Fibroblast of lung (primary cell): ENCODE measurements around the gene ZNF579. TPM values are rescaled to one million over a fixed set of nuclear protein-coding genes. Genes with fewer than 3 reads are reported as not detected.

Source experiments
- DNase-seq, 2 donors: peaks; one replicate each; pipeline versions ENCODE4 v3.0.0 to v3.0.0-alpha.2; 2010; ENCODE audit warnings: low read depth in 2 of 2
- H2AFZ ChIP-seq: 2 replicates; pipeline ENCODE4 v1.5.1; 2012; ENCODE audit warnings: low read length, control low read depth, inconsistent platforms
- H3K27ac ChIP-seq: 2 replicates; pipeline ENCODE4 v1.5.1; 2011; ENCODE audit warnings: low read length, control low read depth; ENCODE audit not compliant: insufficient read depth
- H3K27me3 ChIP-seq: 2 replicates; pipeline ENCODE4 v1.5.1; 2011; ENCODE audit warnings: mild to moderate bottlenecking, low read length; ENCODE audit not compliant: control insufficient read depth, insufficient read depth
- H3K36me3 ChIP-seq: 2 replicates; pipeline ENCODE4 v1.5.1; 2011; ENCODE audit warnings: low read length; ENCODE audit not compliant: control insufficient read depth, insufficient read depth
- H3K4me1 ChIP-seq: 2 replicates; pipeline ENCODE4 v1.5.1; 2011; ENCODE audit warnings: low read length; ENCODE audit not compliant: control insufficient read depth, insufficient read depth; ENCODE audit errors: extremely low read depth
- H3K4me2 ChIP-seq: 2 replicates; pipeline ENCODE4 v1.5.1; 2011; ENCODE audit warnings: low read length, control low read depth; ENCODE audit not compliant: insufficient read depth; ENCODE audit errors: extremely low read depth
- H3K4me3 ChIP-seq, 4 experiments: fragments of 200-600 bp in 1 of 4; sonication (generic) in 1 of 4; replicated peaks in 1 of 4; 2 replicates each; pipeline ENCODE4 v1.5.1; 2011 to 2016; ENCODE audit warnings: low read length in 4 of 4, low read depth in 3 of 4, mild to moderate bottlenecking in 3 of 4, control low read depth in 2 of 4, inconsistent platforms in 1 of 4, mixed read lengths in 1 of 4; ENCODE audit not compliant: insufficient read depth in 1 of 4; ENCODE audit errors: control extremely low read depth in 1 of 4
- H3K79me2 ChIP-seq: 2 replicates; pipeline ENCODE4 v1.5.1; 2012; ENCODE audit warnings: mild to moderate bottlenecking, low read length, inconsistent platforms; ENCODE audit not compliant: control insufficient read depth, insufficient read depth
- H3K9ac ChIP-seq: 2 replicates; pipeline ENCODE4 v1.5.1; 2011; ENCODE audit warnings: mild to moderate bottlenecking, low read length, control low read depth; ENCODE audit not compliant: insufficient read depth
- H3K9me3 ChIP-seq: 2 replicates; pipeline ENCODE4 v1.5.1; 2012; ENCODE audit warnings: low read depth, low read length; ENCODE audit not compliant: control insufficient read depth, insufficient read depth
- H4K20me1 ChIP-seq: 2 replicates; pipeline ENCODE4 v1.5.1; 2011; ENCODE audit warnings: low read length; ENCODE audit not compliant: control insufficient read depth, insufficient read depth; ENCODE audit errors: extremely low read depth
- CTCF ChIP-seq, 2 donors: IDR thresholded peaks in 1 of 2; conservative IDR thresholded peaks in 1 of 2; 1 replicate in 1 of 2; 2 replicates in 1 of 2; pipeline ENCODE4 v1.5.1; 2011 to 2012; ENCODE audit warnings: low read length in 2 of 2, control low read depth in 1 of 2, inconsistent platforms in 1 of 2, low read depth in 1 of 2, mild to moderate bottlenecking in 1 of 2
- EZH2 ChIP-seq: IDR thresholded peaks from 2 replicates; pipeline ENCODE4 v1.5.1; 2012; ENCODE audit warnings: low read length, control low read depth, mild to moderate bottlenecking; ENCODE audit errors: missing control alignments
- polyA plus RNA-seq, 2 donors: library from polyadenylated mRNA; depleted of rRNA in 1 of 2; stranded (reverse) in 1 of 2; unstranded in 1 of 2; fragments of >200 nt; gene quantifications; 2 replicates each; pipeline ENCODE4 v1.2.1, GENCODE V29; 2011 to 2012; ENCODE audit warnings: missing spikeins in 1 of 2
- total RNA-seq: library from RNA; depleted of rRNA; stranded (reverse); fragments of >200 nt; gene quantifications from 2 replicates; pipeline ENCODE4 v1.2.1, GENCODE V29; 2014

The ZNF579 gene
- total and polyA plus RNA-seq, 2 donors (not counting 1 experiment from before 2014, with no cell fraction given), result 4.2 to 5.4 TPM

DNA sequence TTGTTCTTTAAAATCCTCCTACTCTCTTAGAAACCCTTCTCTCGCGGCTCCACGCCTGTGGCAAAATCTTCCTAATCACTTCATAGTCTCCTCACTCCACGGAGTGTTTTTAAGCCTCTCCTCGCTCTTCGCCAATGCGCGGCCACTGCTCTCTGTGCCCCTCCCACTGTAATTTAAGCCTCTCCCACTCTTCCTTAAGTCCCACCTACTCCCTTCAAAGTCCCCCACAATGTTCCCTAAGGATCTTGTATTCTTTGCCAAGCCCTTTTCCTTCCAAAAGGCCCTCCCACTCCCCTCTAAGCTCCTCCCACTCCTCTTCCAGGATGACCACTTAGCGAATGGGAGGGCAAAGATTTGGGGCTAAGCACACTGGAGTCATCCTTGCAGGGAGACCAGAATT is 17.4 kb upstream of the ZNF579 start:
- no peak overlapping the region for H3K4me3 ChIP-seq
- TF ChIP-seq CTCF (conservative IDR thresholded peaks at IDR 0.05 in 1 of 2, IDR thresholded peaks at IDR 0.05 in 1 of 2; ENCODE audit: low read depth in 1 of 2, low read length in 2 of 2), result no peak
- no peak for TF ChIP-seq EZH2
- H3K27me3 ChIP-seq, result no peaks in the 10 kb centered on the region
- no peaks in the 10 kb centered on the region for H4K20me1 ChIP-seq
- H3K4me2 ChIP-seq, result no peak overlapping the region
- H3K27ac ChIP-seq, result no peak overlapping the region
- no peaks in the 10 kb centered on the region for H3K9me3 ChIP-seq
- peaks cover 3% of the 10 kb centered on the region for H3K4me1 ChIP-seq
- DNase-seq, result no peak
- H2AFZ ChIP-seq, result no peak overlapping the region
- H3K36me3 ChIP-seq, result peaks cover 13% of the 10 kb centered on the region
- peaks cover 5% of the 10 kb centered on the region for H3K79me2 ChIP-seq
- H3K9ac ChIP-seq, result no peak overlapping the region

GRCh38 chr19:55597501-55597921 is 16.9 kb upstream of the ZNF579 start:
- TF ChIP-seq EZH2 (no peak), CTCF (conservative IDR thresholded peaks at IDR 0.05 in 1 of 2, IDR thresholded peaks at IDR 0.05 in 1 of 2; ENCODE audit: low read depth in 1 of 2, low read length in 2 of 2) (no peak)
- DNase-seq, result no peak
- no peak overlapping the region for H2AFZ ChIP-seq

DNA sequence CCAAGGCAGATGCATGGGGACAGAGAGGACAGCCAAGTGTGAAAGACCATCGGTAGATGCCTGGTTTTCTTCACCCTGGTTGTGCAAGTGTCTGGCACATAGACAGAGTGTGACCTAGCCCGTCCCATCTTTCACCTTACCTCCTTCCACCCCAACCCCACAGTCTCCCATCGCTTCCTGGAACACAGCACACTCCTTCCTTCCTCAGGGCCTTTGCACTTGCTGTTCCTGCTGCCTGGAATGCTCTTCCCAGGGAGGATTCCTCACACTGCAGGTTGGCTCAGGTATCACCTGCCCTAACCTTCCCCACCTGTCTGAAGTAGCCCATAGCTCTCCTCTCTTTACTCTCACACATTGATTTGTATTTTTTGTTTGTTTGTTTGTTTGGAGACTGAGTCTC is 15.7 kb upstream of the ZNF579 start:
- TF ChIP-seq EZH2 (no peak), CTCF (conservative IDR thresholded peaks at IDR 0.05 in 1 of 2, IDR thresholded peaks at IDR 0.05 in 1 of 2; ENCODE audit: low read depth in 1 of 2, low read length in 2 of 2) (no peak)
- H3K4me1 ChIP-seq, result peaks cover 3% of the 10 kb centered on the region
- H3K79me2 ChIP-seq, result peaks cover 5% of the 10 kb centered on the region
- H3K9ac ChIP-seq, result no peak overlapping the region
- peaks cover 16% of the 10 kb centered on the region for H3K36me3 ChIP-seq
- no peak overlapping the region for H3K27ac ChIP-seq
- H3K4me2 ChIP-seq, result no peak overlapping the region
- DNase-seq, result no peak
- H3K4me3 ChIP-seq, result no peak overlapping the region
- no peaks in the 10 kb centered on the region for H4K20me1 ChIP-seq
- H3K9me3 ChIP-seq, result no peaks in the 10 kb centered on the region
- no peaks in the 10 kb centered on the region for H3K27me3 ChIP-seq
- H2AFZ ChIP-seq, result no peak overlapping the region

More at GRCh38 chr19:55597501-55597921, 16.9 kb upstream of the ZNF579 start:
- Histone ChIP-seq H3K9me3 (no peaks in the 10 kb centered on the region), H3K4me1 (peaks cover 3% of the 10 kb centered on the region), H3K36me3 (peaks cover 12% of the 10 kb centered on the region), H3K4me3 (no peak overlapping the region), H3K4me2 (no peak overlapping the region), H3K9ac (no peak overlapping the region), H4K20me1 (no peaks in the 10 kb centered on the region), H3K27ac (no peak overlapping the region), H3K27me3 (no peaks in the 10 kb centered on the region), H3K79me2 (peaks cover 5% of the 10 kb centered on the region)
